ENCODE data around the gene MYBPC2.
"Not testable (repeated sequence)": the region's sequence is repeated elsewhere in the genome, so short reads cannot be mapped to it uniquely, and the experiment has no call there.

The MYBPC2 gene

DNA sequence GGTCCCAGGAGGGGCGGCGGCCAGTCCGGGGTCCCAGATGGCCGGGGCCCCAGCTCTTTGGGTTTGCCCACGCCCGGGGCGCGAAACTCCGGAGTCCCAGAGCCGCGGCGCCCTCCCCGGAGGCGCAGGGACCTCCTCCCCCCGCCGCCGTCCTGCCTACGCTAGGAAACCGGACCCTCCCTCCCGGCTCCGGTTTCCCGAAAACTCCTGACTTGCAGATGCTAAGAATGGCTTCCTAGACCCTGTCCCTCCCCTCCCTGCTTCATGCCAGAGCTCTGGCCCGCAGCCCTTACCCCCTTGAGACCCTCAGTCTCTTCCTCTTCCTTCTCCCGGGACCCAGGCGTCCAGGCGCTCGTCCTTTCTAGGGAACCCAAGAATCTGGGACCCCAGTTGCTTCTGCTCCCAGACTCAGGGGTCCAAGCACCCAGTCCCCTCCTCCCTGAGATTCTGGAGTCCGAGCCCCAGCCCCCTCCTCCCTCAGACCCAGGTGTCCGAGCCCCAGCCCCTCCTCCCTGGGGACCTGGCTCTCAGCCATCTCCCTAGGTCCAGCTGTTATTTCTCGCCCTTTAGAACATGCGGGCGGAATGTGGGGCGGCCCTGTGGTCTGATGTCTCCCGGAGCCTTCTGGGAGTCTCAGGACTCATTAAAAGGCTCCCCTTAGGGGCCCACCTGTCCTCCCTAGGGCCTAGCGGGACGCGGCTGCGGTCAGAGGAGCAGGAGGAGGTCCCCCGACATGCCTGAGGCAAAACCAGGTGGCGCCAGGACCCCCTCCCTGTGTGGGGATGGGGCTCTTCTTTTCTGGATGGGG, at the start of gene MYBPC2:
TSS of gene MYBPC2 (plus strand) at position 672 of the 808 bp plus-strand sequence. CDS start at position 734, 62 bp downstream.
- no peak for DNase-seq

DNA sequence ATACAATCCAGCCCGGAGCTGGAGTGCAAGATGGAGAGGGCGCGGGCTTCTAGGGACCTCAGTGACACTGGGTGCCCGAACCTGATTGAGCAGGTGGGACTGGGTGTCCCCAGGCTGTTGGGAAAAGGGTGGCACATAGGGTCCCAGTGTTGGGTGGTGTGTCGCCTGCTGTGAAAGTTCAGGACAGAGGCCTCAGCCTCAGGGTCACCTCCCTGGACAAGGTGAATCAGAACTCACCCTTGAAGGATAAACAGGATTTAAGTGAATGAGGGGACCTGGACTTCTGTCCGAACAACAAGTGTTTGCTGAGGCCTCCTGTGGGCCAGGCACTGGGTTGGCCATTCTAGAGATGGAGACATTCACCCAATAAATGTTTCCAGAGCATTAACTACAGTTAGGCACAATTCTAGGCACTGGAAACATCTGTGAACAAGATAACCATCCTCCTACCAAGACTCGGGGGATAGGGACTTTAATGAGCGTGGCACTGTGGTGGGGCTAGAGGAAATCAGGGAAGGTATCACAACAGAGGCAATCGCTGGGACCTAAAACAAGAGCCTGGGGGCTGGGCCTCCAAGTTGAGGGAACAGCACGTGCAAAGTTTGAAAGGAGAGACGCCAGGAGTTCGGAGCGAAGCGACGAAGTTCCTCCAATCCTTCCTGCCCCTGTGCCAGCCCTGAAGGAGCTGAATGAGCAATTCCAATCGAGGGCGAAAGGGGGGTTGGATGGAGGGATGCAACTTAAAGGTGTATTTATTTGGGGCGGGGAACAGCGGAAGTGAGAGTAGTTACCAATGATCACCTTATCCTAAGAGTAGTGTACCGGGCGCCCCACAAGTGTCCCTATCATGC, 49.5 kb upstream of the MYBPC2 start:
- DNase-seq: no peak

DNA sequence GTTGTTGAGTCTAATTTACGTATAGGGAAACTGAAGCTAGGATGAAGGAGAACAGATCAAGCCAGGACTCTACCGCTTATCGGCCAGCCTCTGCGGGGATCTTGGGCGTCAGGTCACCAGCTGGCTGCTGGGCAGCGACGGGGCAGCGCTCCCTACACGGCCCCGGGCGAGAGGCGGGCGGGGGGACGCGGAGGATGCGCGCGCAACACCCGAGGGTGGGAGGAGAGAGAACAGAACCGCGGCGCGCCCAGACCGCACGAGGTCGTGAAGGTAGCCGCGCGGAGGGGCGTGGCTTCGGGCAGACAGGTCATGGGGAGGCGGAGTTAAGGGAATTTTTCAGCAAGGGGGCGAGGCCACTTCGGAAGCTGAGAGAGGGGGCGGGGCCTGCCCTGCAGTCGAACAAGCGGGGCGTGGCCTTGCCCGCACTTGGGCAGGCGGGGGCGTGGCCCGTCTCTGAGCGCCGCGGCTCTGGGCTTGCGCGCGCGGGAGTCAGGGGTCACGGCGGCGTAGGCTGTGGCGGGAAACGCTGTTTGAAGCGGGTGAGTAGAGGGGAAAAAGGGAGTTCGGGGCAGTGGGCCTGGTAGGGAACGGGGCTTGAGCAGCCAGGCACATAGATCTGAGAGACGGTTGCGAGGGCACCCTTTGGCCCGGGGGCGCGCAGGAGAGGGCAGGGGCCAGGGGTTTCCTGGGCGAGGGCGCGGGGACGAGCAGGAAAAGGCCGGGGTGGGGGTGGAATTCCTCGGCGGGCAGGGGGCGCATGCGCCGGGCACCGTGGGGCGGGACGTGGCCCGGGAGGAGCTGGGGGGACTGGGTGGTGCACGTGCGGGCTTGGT, 48.6 kb upstream of the MYBPC2 start, which contains the start of gene POLD1:
TSS of gene POLD1 (plus strand) at position 496 of the 833 bp plus-strand sequence. CDS start 14,505 bp downstream, outside the sequence.
- DNase-seq: peak; percentile 99

DNA sequence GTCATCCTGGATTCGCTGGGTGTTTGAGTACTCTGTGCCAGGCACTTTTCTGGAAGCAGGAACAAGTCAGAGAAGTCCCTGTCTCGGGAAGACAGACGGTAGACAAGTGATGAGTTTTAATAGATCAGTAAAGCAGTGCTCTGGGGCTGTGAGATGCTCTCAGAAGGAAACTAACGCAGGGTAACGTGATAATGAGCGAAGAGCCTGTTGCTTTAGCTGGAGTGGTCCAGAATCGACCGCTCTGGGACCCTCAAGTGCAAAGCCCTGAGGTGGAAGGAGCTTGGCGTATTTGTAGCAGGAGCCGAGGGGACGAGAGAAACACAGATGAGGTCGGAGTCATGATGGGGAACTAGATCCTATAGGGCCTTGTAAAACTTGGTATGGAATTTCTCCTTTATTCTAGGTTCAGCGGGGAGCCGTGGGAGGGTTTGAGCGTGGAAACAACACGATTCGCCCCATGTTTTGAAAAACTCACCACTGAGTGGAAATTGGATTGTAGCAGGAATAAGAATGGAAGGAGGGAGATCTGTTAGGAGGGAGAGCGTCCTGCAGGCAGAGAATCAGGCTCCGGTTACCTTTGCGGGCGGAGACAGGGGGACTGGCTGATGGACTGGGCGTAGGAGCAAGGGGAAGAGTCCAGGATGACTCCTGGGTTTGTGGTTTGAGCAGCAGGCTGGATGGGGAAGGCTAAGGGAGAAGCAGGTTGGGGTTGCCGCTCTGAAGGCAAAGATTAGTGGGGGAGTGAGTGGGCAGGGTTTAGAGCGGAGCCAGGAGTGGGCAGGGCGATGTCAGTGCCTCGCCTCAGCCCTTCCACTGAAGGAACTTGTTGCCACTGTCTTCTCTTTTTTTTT, 47.8 kb upstream of the MYBPC2 start:
- no peak for DNase-seq

DNA sequence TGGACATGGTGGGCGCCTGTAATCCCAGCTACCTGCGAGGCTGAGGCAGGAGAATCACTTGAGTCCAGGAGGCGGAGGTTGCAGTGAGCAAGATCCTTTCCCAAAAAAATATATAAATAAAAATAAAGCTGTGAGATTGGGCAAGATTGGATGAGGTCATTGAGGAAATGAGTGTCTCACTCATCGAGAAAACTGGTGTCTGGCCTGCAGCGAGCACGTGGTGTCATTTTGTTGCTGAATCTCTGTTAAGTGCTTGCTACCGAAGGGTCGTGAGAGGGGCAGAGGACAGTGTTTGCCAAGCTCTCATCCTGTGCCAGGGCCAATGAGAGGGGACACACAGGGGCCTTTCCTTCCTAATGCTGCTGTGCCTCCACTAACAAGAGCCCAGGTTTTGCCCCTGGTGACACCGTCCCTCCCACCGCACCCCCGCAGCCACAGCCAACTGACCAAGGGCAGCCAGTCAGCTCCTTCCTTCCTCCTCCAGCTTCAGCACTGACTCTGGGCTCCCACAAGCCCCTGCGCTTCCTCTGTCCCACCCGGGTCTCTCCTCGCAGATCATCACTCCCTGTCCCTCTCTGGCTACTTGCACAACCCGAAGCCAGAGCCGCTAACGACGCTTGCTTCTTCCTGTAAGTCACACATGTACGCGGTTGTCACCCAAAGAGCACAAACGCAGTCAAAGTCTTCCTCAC, 45.4 kb upstream of the MYBPC2 start:
- no peak for DNase-seq

DNA sequence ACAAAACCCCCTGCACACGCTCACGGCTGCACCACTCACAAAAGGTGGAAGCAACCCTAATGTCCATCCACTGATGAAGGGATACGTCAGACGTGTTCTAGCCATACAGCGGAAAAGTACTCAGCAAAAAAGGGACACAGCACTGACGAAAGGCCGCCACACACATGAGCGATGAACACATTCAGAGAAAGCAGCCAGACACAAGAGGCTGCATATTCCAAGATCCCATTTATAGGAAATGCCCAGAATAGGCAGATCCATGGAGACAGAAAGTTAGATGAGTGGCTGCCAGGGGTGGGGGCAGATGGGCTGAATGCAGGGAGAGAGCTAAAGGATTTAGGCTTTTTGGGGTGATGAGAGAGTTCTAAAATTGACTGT, 44.8 kb upstream of the MYBPC2 start:
- no peak for DNase-seq

DNA sequence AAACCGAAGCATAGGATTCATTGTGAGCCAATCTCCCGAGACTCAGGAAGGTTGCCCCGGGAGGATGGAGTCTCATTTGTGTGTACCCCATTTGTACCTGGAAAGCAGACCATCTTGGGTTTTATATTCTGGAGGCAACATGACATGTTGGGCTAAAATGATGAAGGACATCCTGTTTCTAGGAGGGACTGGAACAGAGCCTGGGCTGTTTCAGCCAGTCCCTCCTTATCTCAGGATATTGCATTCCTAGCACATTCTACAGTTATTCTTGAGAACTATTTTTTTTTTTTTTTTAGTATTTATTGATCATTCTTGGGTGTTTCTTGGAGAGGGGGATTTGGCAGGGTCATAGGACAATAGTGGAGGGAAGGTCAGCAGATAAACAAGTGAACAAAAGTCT, 42.4 kb upstream of the MYBPC2 start:
- not testable (repeated sequence) for DNase-seq

DNA sequence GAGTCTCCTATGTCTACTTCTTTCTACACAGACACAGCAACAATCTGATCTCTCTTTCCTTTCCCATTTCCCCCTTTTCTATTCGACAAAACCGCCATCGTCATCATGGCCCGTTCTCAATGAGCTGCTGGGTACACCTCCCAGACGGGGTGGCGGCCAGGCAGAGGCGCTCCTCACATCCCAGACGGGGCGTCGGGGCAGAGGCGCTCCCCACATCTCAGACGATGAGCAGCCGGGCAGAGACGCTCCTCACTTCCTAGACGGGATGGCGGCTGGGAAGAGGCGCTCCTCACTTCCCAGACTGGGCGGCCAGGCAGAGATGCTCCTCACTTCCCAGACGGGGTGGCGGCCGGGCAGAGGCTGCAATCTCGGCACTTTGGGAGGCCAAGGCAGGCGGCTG, 41.7 kb upstream of the MYBPC2 start:
- not testable (repeated sequence) for DNase-seq

DNA sequence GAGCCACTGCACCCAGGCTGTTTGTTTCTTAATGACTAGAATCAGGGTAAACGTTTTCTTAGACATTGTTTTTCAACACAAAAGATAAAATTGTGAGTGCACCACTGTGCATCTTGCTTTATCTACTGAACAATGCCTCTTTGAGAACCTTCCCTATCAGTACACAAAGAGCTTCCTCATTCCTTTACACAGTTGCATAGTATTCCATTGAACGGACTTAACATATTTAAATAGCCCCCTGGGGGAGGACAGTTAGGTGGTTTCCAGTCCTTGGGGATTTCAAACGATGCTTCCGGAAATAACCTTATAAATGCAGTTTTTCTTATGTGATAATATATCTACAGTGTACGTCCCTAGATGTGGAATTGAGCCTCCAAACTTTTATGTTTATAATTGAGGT, 39.9 kb upstream of the MYBPC2 start:
- DNase-seq: no peak

DNA sequence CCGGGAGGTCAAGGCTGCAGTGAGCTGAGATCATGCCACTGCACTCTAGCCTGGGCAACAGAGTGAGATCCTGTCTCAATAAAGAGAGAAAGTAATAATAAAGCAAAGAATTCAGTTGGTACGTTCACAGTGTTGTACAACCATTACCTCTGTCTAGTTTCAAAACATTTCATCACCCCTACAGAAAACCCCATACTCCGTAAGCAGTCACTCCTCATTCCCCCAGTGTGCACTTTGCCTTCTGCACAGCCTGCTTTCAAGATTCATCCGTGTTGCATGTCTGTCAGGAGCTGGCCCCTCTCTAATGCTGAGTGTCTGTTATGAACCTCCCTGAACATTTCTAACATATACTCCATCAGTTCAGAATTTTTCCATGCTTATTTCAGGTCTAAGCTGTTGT, 39.1 kb upstream of the MYBPC2 start:
- no peak for DNase-seq

DNA sequence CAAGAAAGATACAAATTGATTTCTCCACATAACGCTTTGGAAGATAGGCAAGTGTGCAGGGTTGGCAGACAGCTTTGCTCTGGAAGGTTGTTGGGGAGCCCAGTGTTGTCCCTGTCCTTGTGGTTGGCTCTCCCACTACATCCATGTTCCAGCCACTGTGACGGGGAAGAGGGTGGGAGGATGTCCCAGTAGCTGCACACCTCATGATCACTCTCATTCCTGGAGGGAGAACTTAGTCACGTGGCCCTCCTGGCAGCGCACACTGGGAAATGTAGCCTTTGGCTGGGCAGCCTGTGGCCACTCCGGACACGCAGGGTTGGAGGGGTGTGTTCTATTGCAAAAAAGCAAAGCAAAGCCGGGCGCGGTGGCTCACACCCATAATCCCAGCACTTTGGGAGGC, 38.7 kb upstream of the MYBPC2 start:
- no peak for DNase-seq

DNA sequence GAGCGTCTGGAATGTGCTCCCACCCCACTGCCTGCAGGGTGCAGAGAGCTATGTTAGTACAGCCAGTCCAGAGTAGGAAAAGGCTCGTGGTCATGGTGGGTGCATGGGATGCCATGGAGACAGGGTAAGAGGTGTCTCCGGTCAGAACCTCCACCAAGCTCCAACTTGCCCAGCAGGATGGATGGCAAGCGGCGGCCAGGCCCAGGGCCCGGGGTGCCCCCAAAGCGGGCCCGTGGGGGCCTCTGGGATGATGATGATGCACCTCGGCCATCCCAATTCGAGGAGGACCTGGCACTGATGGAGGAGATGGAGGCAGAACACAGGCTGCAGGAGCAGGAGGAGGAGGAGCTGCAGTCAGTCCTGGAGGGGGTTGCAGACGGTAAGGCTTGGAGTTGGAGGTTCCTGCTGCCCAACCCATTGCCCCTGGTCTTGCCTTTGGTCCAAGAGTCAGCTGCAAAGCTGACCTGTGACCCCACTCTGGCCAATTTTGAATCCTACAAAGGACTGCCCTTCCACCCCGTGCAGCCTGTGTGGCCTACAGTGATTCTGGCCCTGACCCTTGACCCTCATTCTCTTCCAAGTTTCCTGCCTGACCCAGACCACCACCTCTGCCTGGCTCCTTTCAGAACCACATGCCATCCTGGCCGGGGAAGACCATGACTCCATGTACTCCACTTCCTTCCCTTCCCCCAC, 33.9 kb upstream of the MYBPC2 start:
- no peak for DNase-seq

DNA sequence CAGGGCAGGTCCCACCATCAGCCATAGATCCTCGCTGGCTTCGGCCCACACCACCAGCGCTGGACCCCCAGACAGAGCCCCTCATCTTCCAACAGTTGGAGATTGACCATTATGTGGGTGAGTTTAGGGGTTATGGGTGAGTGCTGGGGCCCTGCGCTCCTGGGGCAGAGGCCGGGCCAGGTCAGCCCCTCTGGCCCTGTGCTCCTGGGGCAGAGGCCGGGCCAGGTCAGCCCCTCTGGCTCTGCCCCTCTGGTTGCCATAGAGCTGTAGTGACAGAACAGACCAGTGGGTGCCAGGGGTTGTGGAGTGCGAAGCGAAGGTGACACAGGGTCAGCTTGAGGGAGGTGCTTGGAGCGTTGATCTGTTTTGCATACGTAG, 33.3 kb upstream of the MYBPC2 start:
- DNase-seq: no peak

DNA sequence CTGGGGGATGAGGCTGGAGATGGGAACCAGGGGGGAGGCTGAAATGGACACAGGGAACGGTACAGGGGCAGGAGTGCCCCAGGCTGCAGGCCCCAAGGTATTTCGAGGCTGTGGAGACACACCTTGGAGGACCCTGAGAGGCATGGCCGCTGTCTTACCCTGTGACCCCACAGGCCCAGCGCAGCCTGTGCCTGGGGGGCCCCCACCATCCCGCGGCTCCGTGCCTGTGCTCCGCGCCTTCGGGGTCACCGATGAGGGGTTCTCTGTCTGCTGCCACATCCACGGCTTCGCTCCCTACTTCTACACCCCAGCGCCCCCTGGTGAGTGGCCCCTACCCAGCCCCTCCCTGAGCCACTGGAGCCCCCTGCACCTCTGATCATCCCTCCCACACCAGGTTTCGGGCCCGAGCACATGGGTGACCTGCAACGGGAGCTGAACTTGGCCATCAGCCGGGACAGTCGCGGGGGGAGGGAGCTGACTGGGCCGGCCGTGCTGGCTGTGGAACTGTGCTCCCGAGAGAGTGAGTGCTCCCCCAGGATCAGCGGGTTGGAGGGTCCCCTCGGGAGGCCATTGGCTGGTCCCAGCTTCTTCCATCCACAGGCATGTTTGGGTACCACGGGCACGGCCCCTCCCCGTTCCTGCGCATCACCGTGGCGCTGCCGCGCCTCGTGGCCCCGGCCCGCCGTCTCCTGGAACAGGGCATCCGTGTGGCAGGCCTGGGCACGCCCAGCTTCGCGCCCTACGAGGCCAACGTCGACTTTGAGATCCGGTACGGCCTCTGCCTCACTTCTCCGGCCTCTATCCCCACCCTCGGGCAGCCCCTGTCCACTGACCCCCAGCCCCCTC, 30.9 kb upstream of the MYBPC2 start:
- no peak for DNase-seq

DNA sequence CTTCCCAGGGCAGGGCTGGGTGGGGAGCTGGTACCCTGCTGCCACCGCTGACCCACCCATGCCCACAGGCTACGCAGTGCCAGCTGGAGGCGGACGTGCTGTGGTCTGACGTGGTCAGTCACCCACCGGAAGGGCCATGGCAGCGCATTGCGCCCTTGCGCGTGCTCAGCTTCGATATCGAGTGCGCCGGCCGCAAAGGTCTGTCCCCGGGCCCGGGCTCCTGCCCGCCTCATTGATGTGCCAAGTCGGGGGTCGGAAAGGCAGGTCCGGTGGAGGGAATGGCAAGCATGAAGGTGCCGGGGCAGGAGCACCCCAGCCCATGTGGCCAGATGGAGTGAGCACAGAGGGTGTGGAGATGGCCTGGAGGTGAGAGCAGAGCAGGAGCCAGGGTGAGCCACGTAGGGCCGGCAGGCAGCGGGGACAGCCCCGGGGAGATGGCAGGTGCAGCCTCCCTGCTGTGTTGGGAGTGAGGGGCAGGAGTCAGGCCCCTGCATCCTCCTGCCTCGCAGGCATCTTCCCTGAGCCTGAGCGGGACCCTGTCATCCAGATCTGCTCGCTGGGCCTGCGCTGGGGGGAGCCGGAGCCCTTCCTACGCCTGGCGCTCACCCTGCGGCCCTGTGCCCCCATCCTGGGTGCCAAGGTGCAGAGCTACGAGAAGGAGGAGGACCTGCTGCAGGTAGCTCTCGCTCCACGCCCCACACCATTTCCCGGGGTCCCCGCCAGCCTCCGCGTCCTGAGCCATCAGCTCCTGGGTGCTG, 30.0 kb upstream of the MYBPC2 start:
- no peak for DNase-seq

DNA sequence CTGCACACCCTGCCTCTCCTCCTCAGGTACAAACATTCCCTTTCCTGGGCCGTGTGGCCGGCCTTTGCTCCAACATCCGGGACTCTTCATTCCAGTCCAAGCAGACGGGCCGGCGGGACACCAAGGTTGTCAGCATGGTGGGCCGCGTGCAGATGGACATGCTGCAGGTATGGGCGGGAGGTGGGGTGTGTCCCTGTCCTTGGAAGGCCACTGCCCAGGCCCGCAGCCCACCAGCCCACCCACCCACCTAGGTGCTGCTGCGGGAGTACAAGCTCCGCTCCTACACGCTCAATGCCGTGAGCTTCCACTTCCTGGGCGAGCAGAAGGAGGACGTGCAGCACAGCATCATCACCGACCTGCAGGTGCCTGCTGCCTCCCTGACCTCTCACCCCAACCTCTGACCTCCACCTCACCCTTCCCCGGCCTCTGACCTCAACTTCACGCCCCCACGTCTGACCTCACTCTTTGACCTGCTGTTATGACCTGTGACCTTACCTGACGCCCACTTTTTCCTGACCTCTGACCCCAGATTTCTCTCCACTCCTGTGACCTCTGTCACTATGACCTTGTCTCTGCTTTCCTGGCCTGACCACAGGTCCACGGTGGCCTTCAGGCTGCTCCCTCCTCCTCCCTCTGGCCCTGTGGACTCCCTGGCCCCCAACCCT, 26.4 kb upstream of the MYBPC2 start:
- no peak for DNase-seq

DNA sequence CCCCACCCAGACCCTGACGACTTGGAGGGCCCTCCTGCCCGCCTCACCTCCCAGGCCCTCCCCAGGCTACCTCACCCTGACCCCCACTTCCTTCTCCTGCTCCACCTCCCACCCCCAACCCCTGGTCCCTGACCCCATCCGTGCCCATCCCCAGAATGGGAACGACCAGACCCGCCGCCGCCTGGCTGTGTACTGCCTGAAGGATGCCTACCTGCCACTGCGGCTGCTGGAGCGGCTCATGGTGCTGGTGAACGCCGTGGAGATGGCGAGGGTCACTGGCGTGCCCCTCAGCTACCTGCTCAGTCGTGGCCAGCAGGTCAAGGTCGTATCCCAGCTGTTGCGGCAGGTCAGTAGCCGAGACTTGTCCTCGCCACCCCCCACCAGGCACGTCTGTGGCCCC, 25.9 kb upstream of the MYBPC2 start:
- no peak for DNase-seq

DNA sequence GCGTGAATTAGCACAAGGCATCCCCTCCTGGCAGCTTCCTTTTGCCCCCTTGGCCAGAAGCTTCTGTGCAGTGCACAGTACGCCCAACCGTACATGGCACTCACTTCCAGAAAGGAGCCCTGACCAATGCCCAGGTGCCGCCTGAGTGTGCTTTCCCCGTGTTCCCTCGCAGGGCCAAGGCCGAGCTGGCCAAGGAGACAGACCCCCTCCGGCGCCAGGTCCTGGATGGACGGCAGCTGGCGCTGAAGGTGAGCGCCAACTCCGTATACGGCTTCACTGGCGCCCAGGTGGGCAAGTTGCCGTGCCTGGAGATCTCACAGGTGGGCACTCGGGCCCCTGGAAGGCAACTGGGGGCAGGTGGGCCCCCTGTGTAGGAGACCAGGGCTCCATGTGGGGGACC, 23.3 kb upstream of the MYBPC2 start:
- DNase-seq: no peak

DNA sequence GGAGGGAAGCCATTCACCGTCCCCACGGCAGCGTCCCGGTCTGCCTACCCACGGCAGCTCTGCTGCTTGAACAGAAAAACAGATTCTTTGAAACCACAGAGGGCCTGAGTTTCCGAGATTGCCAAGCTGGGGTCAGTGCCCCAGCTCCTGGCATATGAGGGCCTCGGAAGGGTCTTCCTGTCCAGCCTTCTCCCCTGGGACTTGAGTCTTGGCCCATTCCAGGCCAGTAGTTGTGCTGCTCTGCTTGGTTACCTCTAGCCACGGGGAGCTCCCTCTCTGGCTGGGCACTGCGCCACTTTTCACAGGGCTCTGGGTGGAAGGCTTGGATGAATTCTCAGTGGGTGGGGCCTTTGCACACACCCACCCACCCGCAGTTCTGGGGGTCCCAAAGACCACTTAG, 22.6 kb upstream of the MYBPC2 start:
- DNase-seq: no peak

Measured in activated effector memory CD4-positive, alpha-beta T cell treated with anti-CD3 and anti-CD28 coated beads, Interleukin-2, amount 50 U/mL, for 16 hours (primary cell).